Retinal pigment epithelial cell (primary cell): ENCODE results near the gene KRTAP5-3.

Experiments used
- DNase-seq: peaks from one replicate; pipeline ENCODE4 v3.0.0-alpha.2; 2010; ENCODE audit warnings: low read depth
- H3K4me3 ChIP-seq: 2 replicates; pipeline ENCODE4 v1.5.1; 2011; ENCODE audit warnings: mild to moderate bottlenecking, low read length, control low read depth, moderate library complexity
- CTCF ChIP-seq: conservative IDR thresholded peaks from 2 replicates; pipeline ENCODE4 v1.5.1; 2011; ENCODE audit warnings: low read depth, low read length, control low read depth, inconsistent platforms

The KRTAP5-3 gene

GRCh38 chr11:1564535-1565172, 43.6 kb downstream of the KRTAP5-3 start:
- TF ChIP-seq CTCF: no peak
- no peak overlapping the region for H3K4me3 ChIP-seq
- DNase-seq: no peak

- no peak for DNase-seq
- no peak for TF ChIP-seq CTCF
- no peak overlapping the region for H3K4me3 ChIP-seq
Observed at GRCh38 chr11:1563697-1564534, 44.3 kb downstream of the KRTAP5-3 start.

GRCh38 chr11:1563149-1563638, 45.1 kb downstream of the KRTAP5-3 start:
- no peak for TF ChIP-seq CTCF
- DNase-seq: no peak

GRCh38 chr11:1562469-1563148, 45.7 kb downstream of the KRTAP5-3 start:
- TF ChIP-seq CTCF: no peak
- DNase-seq: no peak
- H3K4me3 ChIP-seq: no peak overlapping the region

More at GRCh38 chr11:1563149-1563638, 45.1 kb downstream of the KRTAP5-3 start:
- no peak overlapping the region for H3K4me3 ChIP-seq

GRCh38 chr11:1561955-1562354, 46.3 kb downstream of the KRTAP5-3 start:
- DNase-seq: no peak
- no peak overlapping the region for H3K4me3 ChIP-seq
- TF ChIP-seq CTCF: no peak

- DNase-seq: no peak
- H3K4me3 ChIP-seq: no peak overlapping the region
- no peak for TF ChIP-seq CTCF
Observed at GRCh38 chr11:1561266-1561665, 47.0 kb downstream of the KRTAP5-3 start.
